Activated CD4-positive, alpha-beta T cell treated with anti-CD3 and anti-CD28 coated beads, Interleukin-2, amount 50 U/mL, for 16 hours (primary cell): ENCODE measurements around the gene KRTAP24-1.

Source experiments
- DNase-seq: peaks from one replicate; pipeline ENCODE4 v3.0.0-alpha.2; 2020

Gene KRTAP24-1

GRCh38 chr21:30282850-30283249 lies at the start of gene KRTAP24-1:
TSS of gene KRTAP24-1 (minus strand) at chr21:30282950. CDS start at chr21:30282932, 18 bp downstream.
- no peak for DNase-seq

- DNase-seq, result no peak
These were observed 46.6 kb upstream of the KRTAP24-1 start for GRCh38 chr21:30329203-30329875.

- no peak for DNase-seq
These were observed 43.6 kb upstream of the KRTAP24-1 start for GRCh38 chr21:30326390-30326789.

GRCh38 chr21:30320215-30320614 lies 37.5 kb upstream of the KRTAP24-1 start, which contains the start of gene KRTAP26-1:
TSS of gene KRTAP26-1 (minus strand) at chr21:30320315. CDS start at chr21:30320035, 280 bp downstream.
- no peak for DNase-seq

GRCh38 chr21:30315701-30316100 lies 33.0 kb upstream of the KRTAP24-1 start:
- DNase-seq, result no peak

GRCh38 chr21:30306884-30307283 lies 24.1 kb upstream of the KRTAP24-1 start:
- no peak for DNase-seq

- DNase-seq, result no peak
These were observed 22.4 kb upstream of the KRTAP24-1 start for GRCh38 chr21:30305136-30305535.

- no peak for DNase-seq
These were observed 6.5 kb upstream of the KRTAP24-1 start, which contains the start of gene KRTAP25-1 for GRCh38 chr21:30289215-30289614. TSS of gene KRTAP25-1 (minus strand) at chr21:30289514. CDS start at chr21:30289490, 24 bp downstream.

GRCh38 chr21:30271611-30272010 lies 11.1 kb downstream of the KRTAP24-1 start:
- DNase-seq, result no peak

GRCh38 chr21:30271156-30271555 lies 11.6 kb downstream of the KRTAP24-1 start:
- no peak for DNase-seq

GRCh38 chr21:30269803-30270530 lies 12.8 kb downstream of the KRTAP24-1 start:
- DNase-seq, result no peak

- peak; percentile 20 for DNase-seq
These were observed 14.0 kb downstream of the KRTAP24-1 start for GRCh38 chr21:30268608-30269197.

GRCh38 chr21:30257773-30258172 lies 25.0 kb downstream of the KRTAP24-1 start:
- no peak for DNase-seq

- no peak for DNase-seq
These were observed 26.6 kb downstream of the KRTAP24-1 start for GRCh38 chr21:30256100-30256499.

GRCh38 chr21:30255679-30256078 lies 27.1 kb downstream of the KRTAP24-1 start:
- no peak for DNase-seq

- DNase-seq, result no peak
These were observed 31.0 kb downstream of the KRTAP24-1 start for GRCh38 chr21:30251781-30252180.

GRCh38 chr21:30249936-30250335 lies 32.8 kb downstream of the KRTAP24-1 start:
- no peak for DNase-seq

- no peak for DNase-seq
These were observed 33.9 kb downstream of the KRTAP24-1 start for GRCh38 chr21:30248844-30249243.

- no peak for DNase-seq
These were observed 37.7 kb downstream of the KRTAP24-1 start for GRCh38 chr21:30245061-30245460.

- DNase-seq, result no peak
These were observed 39.1 kb downstream of the KRTAP24-1 start for GRCh38 chr21:30243691-30244090.

GRCh38 chr21:30240661-30241060 lies 42.1 kb downstream of the KRTAP24-1 start:
- no peak for DNase-seq

- no peak for DNase-seq
These were observed 44.6 kb downstream of the KRTAP24-1 start for GRCh38 chr21:30238168-30238567.

GRCh38 chr21:30234643-30235042 lies 48.1 kb downstream of the KRTAP24-1 start:
- DNase-seq, result no peak

- DNase-seq, result no peak
These were observed 48.7 kb downstream of the KRTAP24-1 start for GRCh38 chr21:30234050-30234449.
